VCaP (cell line): Measurements from ENCODE around the gene SCN3A.

ENCODE experiments used
- H3K27ac ChIP-seq: fragments of 450-650 bp; 2 replicates; pipeline ENCODE4 v1.5.1; 2017
- CTCF ChIP-seq: fragments of 450-650 bp; conservative IDR thresholded peaks from 2 replicates; pipeline ENCODE4 v1.5.1; 2017; ENCODE audit warnings: mild to moderate bottlenecking, moderate library complexity

Gene SCN3A

GRCh38 chr2:165087933-165088901 is 115.6 kb downstream of the SCN3A start:
- H3K27ac ChIP-seq, result no peak overlapping the region
- no peak; the same call in 1 of the 2 replicates for TF ChIP-seq CTCF

- TF ChIP-seq CTCF, result no peak
- H3K27ac ChIP-seq, result no peak overlapping the region
Observed at GRCh38 chr2:165086337-165086736, 117.5 kb downstream of the SCN3A start.

- no peak for TF ChIP-seq CTCF
- H3K27ac ChIP-seq, result no peak overlapping the region
Observed at GRCh38 chr2:165083326-165083725, 120.5 kb downstream of the SCN3A start.

GRCh38 chr2:165082479-165082878 is 121.4 kb downstream of the SCN3A start:
- no peak overlapping the region for H3K27ac ChIP-seq
- TF ChIP-seq CTCF, result no peak

- TF ChIP-seq CTCF, result no peak
- no peak overlapping the region for H3K27ac ChIP-seq
Observed at GRCh38 chr2:165081276-165081675, 122.6 kb downstream of the SCN3A start.

- no peak for TF ChIP-seq CTCF
Observed at GRCh38 chr2:165079432-165079831, 124.4 kb downstream of the SCN3A start.

GRCh38 chr2:165078913-165079312 is 124.9 kb downstream of the SCN3A start:
- H3K27ac ChIP-seq, result no peak overlapping the region
- no peak for TF ChIP-seq CTCF

More at GRCh38 chr2:165079432-165079831, 124.4 kb downstream of the SCN3A start:
- no peak overlapping the region for H3K27ac ChIP-seq
